H1 (cell line): ENCODE results near the gene ADGRG1.

ENCODE experiments used
- ATF2 ChIP-seq: IDR thresholded peaks from 2 replicates; pipeline ENCODE4 v1.6.1; 2012; ENCODE audit warnings: low read length, inconsistent platforms
- CEBPB ChIP-seq: IDR thresholded peaks from 2 replicates; pipeline ENCODE4 v1.6.1; 2012; ENCODE audit warnings: low read depth, low read length
- CTCF ChIP-seq, 3 experiments: IDR thresholded peaks; 1 replicate in 2 of 3; 2 replicates in 1 of 3; pipeline versions ENCODE4 v1.5.1 to v1.6.1; 2011; ENCODE audit warnings: low read length in 3 of 3, mild to moderate bottlenecking in 3 of 3, inconsistent platforms in 2 of 3, low read depth in 1 of 3, moderate library complexity in 1 of 3; ENCODE audit not compliant: insufficient read depth in 1 of 3; ENCODE audit errors: control extremely low read depth in 1 of 3
- GTF2F1 ChIP-seq: IDR thresholded peaks from 2 replicates; pipeline ENCODE4 v1.6.1; 2012; ENCODE audit warnings: low read depth, low read length, improper control_type of control experiment, borderline replicate concordance
- POLR2A ChIP-seq, 2 experiments: IDR thresholded peaks; 1 replicate in 1 of 2; 2 replicates in 1 of 2; pipeline ENCODE4 v1.6.1; 2011; ENCODE audit warnings: low read depth in 2 of 2, low read length in 2 of 2, mild to moderate bottlenecking in 2 of 2; ENCODE audit errors: control extremely low read depth in 1 of 2
- TBP ChIP-seq: IDR thresholded peaks from 2 replicates; pipeline ENCODE4 v1.6.1; 2011; ENCODE audit warnings: low read depth, low read length, improper control_type of control experiment

GRCh38 chr16:57633383-57634064 is 5.1 kb downstream of the ADGRG1 start:
- TF ChIP-seq CTCF (IDR thresholded peaks at IDR 0.05; ENCODE audit: control extremely low read depth in 1 of 3, insufficient read depth in 1 of 3, low read depth in 1 of 3, low read length in 3 of 3) (no peak), ATF2 (no peak), POLR2A (IDR thresholded peaks at IDR 0.05; ENCODE audit: control extremely low read depth in 1 of 2, low read depth in 2 of 2, low read length in 2 of 2) (no peak), GTF2F1 (no peak), CEBPB (no peak), TBP (no peak)
